Calu3 (cell line): Measurements from ENCODE around the gene TTBK1. TPM values are rescaled to one million over a fixed set of nuclear protein-coding genes. Genes with fewer than 3 reads are reported as not detected.

ENCODE experiments used
- BruUV-seq: library from RNA; stranded (reverse); fragments of 400-500 nt; replicated peaks from 2 replicates; lab custom pipeline; 2021; lab: Mats Ljungman, UMichigan
- CTCF ChIA-PET: fragments of 300-600 bp; sonication (Branson Sonifier 250); formaldehyde crosslinking; loops from one replicate; lab custom pipeline; 2022; ENCODE audit warnings: antibody characterized with exemption; lab: Charles Lee
- DNase-seq: peaks from one replicate; pipeline ENCODE4 v3.0.0; 2022
- H3K27ac Mint-ChIP-seq: one replicate; pipeline ENCODE4 v1.8.0; 2022; ENCODE audit warnings: mixed read lengths; ENCODE audit not compliant: unreplicated experiment
- H3K27me3 Mint-ChIP-seq: one replicate; pipeline ENCODE4 v1.8.0; 2022; ENCODE audit warnings: mixed read lengths; ENCODE audit not compliant: unreplicated experiment
- H3K36me3 Mint-ChIP-seq: one replicate; pipeline ENCODE4 v1.8.0; 2022; ENCODE audit warnings: mild to moderate bottlenecking, moderate library complexity, mixed read lengths; ENCODE audit not compliant: insufficient read depth, unreplicated experiment
- H3K4me1 Mint-ChIP-seq: one replicate; pipeline ENCODE4 v1.8.0; 2022; ENCODE audit warnings: mild to moderate bottlenecking, low read depth, mixed read lengths; ENCODE audit not compliant: unreplicated experiment
- H3K4me3 Mint-ChIP-seq: one replicate; pipeline ENCODE4 v1.8.0; 2022; ENCODE audit warnings: mild to moderate bottlenecking, low read depth, moderate library complexity, mixed read lengths; ENCODE audit not compliant: unreplicated experiment
- H3K9me3 Mint-ChIP-seq: one replicate; pipeline ENCODE4 v1.8.0; 2022; ENCODE audit warnings: low read depth, mixed read lengths; ENCODE audit not compliant: unreplicated experiment
- CTCF ChIP-seq: fragments of 200-600 bp; IDR thresholded peaks from one replicate; pipeline ENCODE4 v1.8.0; 2022; ENCODE audit warnings: antibody characterized with exemption; ENCODE audit not compliant: unreplicated experiment
- intact Hi-C: fragments of 100-400 bp; cut with micrococcal nuclease; formaldehyde crosslinking; loops from one replicate; pipeline ENCODE4 v1.10.0; 2022; ENCODE audit not compliant: unreplicated experiment
- total RNA-seq: library from RNA; stranded (reverse); gene quantifications from 2 replicates; pipeline ENCODE4 v1.2.3, GENCODE V29; 2022

The TTBK1 gene
- total RNA-seq, 1 experiment from 2014 or later, result 0.17 TPM

DNA sequence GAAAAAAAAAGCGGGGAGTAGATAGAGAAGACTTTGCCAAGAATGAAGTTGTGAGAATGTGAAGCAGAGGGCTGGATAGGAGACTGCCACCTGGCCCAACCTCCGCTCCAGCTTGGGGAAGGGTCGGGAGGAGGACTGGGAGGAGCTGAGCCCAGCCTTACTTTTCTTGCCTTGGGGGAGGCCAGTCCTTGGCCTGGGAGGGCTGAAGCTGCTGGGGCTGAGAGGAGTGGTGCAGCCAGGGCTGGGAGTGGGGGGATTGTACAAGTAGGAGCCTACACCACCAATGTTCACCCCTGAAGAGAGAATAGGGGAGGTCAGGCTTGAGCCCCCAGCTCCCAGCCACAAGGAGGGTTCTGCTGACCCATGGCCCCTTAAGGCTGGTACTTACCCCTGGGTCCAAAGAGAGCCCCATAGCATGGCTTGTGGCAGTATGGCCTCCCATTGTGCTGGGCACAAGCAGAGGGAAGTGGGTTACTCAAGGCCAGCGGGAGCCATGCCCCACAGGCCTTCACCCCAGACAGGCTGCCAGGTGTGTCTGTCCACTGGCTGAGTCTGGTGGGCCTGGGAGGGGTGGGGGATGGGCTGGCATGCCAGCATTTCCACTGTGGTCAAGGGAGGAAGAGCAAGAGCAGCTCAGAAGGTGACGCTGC lies 64.3 kb downstream of the TTBK1 start:
- peaks cover 10% of the 10 kb centered on the region for H3K4me1 Mint-ChIP-seq
- CTCF ChIA-PET, result interaction anchor here (0.8 to 2.2 kb wide), 9 partner anchors 7 to 120 kb away, joined by 3 to 38 read pairs (median 3); partner anchors contain the start of genes ABCC10 and DNPH1
- intact Hi-C loops, result no loop called here
- no peak for DNase-seq
- no peak overlapping the region for H3K27ac Mint-ChIP-seq
- peak overlapping the region; percentile 74 for H3K4me3 Mint-ChIP-seq
- no peak for TF ChIP-seq CTCF
- no TSS peak for BruUV-seq
- H3K9me3 Mint-ChIP-seq, result no peaks in the 10 kb centered on the region
- H3K27me3 Mint-ChIP-seq, result no peaks in the 10 kb centered on the region
- peaks cover 9% of the 10 kb centered on the region for H3K36me3 Mint-ChIP-seq

DNA sequence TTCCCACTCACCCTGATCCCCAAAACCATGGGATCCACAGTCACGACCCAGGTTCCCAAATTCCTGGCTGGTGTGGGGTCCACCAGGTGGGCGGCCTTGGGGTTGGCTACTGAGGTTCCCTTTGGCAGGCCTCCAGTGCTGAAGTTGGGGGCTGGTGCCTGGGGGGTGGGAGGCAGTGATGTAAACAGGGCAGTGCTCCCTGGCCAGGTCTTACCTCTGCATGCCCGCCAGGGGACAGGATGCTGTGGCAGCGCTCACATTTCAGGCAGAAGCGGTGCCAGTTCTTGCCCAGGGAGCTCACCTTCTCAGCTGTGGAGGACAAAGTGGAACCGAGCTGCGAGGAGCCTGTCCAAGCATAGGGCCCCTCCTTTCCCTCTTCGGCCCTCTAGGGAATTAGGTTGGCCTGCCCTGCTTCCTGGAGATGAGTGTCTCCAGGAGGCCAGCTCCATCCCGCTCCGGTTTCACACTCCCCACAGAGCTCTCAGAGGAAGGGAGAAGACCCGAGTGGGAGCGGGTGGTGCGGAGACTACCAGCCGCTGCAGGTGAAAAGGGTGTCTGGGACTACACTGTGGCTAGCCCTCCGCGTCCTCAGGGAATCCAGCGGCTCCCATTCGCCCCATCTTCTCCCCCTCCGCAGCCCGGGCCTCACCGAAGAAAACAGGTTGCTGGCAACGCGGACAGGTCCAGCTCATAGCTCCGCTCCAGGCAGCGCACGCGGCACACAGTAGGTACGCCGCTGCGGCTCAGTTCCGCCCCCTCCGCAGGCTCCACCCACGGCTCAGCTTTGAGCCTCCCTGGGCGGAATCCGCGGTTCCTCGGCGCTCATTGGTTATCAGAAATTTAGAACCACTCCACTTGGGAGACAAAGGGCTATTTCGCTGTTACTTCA lies 65.1 kb downstream of the TTBK1 start, which contains the start of gene CRIP3:
CRIP3 (minus strand) TSS at position 726 of the 889 bp plus-strand sequence; CDS start at position 692, 34 bp downstream.
- Mint-ChIP-seq H3K27ac (no peak within 1 kb of the TSS), H3K4me3 (peak within 1 kb of the TSS; percentile 74), H3K36me3 (peaks cover 9% of the 10 kb centered on the region), H3K4me1 (peaks cover 10% of the 10 kb centered on the region), H3K27me3 (no peaks in the 10 kb centered on the region), H3K9me3 (no peaks in the 10 kb centered on the region)
- CTCF ChIA-PET, result interaction anchor here (0.7 to 2.2 kb wide), 16 partner anchors 8 to 329 kb away, joined by 3 to 38 read pairs (median 4); partner anchors contain the start of genes ABCC10, DNPH1, KLHDC3 and SLC22A7
- TF ChIP-seq CTCF, result peak; percentile 74
- intact Hi-C loops, result no loop called here
- peak; percentile 74 for DNase-seq
- BruUV-seq, result no TSS peak

- no TSS peak for BruUV-seq
- intact Hi-C loops, result no loop called here
- no peaks in the 10 kb centered on the region for H3K9me3 Mint-ChIP-seq
- peaks cover 6% of the 10 kb centered on the region for H3K27me3 Mint-ChIP-seq
- no peak for TF ChIP-seq CTCF
- H3K36me3 Mint-ChIP-seq, result peaks cover 9% of the 10 kb centered on the region
- H3K4me3 Mint-ChIP-seq, result peak overlapping the region; percentile 74
- CTCF ChIA-PET, result interaction anchor here (0.6 to 2.2 kb wide), 12 partner anchors 11 to 330 kb away, joined by 3 to 38 read pairs (median 6); partner anchors contain the start of genes ABCC10, DNPH1, KLHDC3 and SLC22A7
- H3K27ac Mint-ChIP-seq, result no peak overlapping the region
- peaks cover 10% of the 10 kb centered on the region for H3K4me1 Mint-ChIP-seq
- no peak for DNase-seq
Measured at GRCh38 chr6:43308990-43309477, 65.8 kb downstream of the TTBK1 start.

- H3K4me3 Mint-ChIP-seq, result no peak overlapping the region
- no peak for TF ChIP-seq CTCF
- H3K27me3 Mint-ChIP-seq, result peaks cover 17% of the 10 kb centered on the region
- BruUV-seq, result no TSS peak
- no peak overlapping the region for H3K27ac Mint-ChIP-seq
- H3K36me3 Mint-ChIP-seq, result peaks cover 9% of the 10 kb centered on the region
- CTCF ChIA-PET, result no interaction called here
- no peaks in the 10 kb centered on the region for H3K9me3 Mint-ChIP-seq
- peaks cover 10% of the 10 kb centered on the region for H3K4me1 Mint-ChIP-seq
- intact Hi-C loops, result no loop called here
- DNase-seq, result no peak
Measured at GRCh38 chr6:43310134-43310533, 66.9 kb downstream of the TTBK1 start.
